ENCODE results near the gene EIF3I. TPM values are rescaled to one million over a fixed set of nuclear protein-coding genes. Genes with fewer than 3 reads are reported as not detected.

EIF3I gene
- polyA plus RNA-seq, 1 of the 3 experiments (the other 2 are of a cell fraction), result 479 TPM

DNA sequence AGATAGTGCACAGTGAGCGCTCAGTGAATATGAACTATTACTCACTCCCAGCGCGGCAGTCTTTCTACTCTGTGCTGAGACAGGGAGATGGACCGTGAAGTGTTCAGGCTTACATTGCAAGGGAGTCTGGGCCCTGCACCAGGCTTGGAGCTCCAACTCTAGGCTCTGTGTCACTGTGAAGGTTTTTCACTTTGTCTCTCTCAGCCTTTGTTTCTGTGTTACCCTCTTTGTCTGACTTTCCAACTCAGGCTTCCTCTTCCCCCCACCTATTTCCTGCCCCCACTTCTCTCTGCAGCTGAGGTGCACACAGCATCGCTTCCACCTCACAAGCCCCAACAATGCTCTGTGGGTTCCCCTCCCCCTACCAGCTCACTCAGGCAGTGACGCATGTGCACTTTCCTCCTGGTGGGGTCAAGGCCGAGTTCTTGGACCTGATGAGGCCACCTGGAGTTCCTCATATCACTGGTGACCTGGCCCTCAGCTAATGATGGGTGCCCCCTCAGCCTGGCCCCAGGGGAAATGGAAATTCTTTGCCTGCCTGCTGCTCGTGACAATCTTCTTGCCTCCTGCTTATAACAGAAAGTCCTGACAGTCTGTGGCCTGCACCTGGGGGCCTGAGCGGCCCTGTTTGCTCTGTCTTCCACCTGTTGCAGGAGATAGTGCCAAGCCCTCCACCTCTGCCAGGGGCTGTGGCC is 27.8 kb downstream of the EIF3I start (continued):
- TF ChIP-seq, protein P1, sequence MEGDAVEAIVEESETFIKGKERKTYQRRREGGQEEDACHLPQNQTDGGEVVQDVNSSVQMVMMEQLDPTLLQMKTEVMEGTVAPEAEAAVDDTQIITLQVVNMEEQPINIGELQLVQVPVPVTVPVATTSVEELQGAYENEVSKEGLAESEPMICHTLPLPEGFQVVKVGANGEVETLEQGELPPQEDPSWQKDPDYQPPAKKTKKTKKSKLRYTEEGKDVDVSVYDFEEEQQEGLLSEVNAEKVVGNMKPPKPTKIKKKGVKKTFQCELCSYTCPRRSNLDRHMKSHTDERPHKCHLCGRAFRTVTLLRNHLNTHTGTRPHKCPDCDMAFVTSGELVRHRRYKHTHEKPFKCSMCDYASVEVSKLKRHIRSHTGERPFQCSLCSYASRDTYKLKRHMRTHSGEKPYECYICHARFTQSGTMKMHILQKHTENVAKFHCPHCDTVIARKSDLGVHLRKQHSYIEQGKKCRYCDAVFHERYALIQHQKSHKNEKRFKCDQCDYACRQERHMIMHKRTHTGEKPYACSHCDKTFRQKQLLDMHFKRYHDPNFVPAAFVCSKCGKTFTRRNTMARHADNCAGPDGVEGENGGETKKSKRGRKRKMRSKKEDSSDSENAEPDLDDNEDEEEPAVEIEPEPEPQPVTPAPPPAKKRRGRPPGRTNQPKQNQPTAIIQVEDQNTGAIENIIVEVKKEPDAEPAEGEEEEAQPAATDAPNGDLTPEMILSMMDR (IDR thresholded peaks at IDR 0.05), result no peak
- TF ChIP-seq YY1 (IDR thresholded peaks at IDR 0.05; ENCODE audit: low read depth), result no peak
- TF ChIP-seq, protein P2, sequence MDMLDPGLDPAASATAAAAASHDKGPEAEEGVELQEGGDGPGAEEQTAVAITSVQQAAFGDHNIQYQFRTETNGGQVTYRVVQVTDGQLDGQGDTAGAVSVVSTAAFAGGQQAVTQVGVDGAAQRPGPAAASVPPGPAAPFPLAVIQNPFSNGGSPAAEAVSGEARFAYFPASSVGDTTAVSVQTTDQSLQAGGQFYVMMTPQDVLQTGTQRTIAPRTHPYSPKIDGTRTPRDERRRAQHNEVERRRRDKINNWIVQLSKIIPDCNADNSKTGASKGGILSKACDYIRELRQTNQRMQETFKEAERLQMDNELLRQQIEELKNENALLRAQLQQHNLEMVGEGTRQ (IDR thresholded peaks at IDR 0.05; ENCODE audit: borderline replicate concordance, low read depth, low read length), result no peak

DNA sequence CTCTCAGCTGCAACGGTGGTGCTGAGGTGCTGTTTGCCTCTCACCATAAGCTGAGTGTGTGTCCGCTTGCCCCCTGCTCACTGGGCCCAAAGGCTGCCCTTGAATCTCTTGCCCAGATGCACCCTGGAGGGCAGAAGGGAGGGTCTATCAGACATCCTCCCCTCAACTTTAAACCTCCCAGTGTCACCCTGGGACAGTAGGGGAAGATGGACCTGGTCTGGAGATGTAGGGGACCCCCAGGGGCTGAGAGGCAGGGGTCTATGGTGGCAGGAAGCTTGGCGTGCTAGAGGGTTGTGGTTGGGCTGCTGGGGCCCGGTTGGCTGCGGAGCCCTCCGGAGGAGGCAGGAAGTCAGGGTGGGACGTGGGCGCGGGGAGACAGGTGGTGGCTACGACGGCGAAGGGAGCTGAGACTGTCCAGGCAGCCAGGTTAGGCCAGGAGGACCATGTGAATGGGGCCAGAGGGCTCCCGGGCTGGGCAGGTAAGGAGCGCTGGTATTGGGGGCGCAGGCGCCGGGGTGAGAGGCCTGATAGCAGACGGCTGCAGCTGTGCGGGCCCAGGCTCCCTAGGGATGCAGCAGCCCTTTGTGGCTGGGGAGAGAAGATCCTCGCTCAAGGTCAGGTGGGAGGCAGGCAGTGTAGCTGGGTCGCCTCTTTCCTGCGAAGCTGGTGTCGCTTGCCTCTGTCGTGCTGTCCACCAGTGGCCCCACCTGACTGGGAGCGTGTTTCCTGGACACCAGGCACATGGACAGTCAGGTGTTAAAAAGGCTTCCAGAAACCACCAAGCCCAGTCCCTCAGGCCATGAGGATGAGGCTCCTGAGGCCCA is 28.9 kb downstream of the EIF3I start, which contains the start of gene LCK:
Gene LCK, plus strand, starts transcription at position 373 of the 824 bp plus-strand sequence. CDS start 23,065 bp downstream, outside the sequence.
- POLR2A ChIA-PET, result no interaction called here
- H4K20me1 ChIP-seq (ENCODE audit: insufficient read depth), result no peaks in the 10 kb centered on the region
- peaks cover 3% of the 10 kb centered on the region for H3F3A ChIP-seq (replicated peaks; ENCODE audit: insufficient read depth)
- no peaks in the 10 kb centered on the region for H3K36me3 ChIP-seq (replicated peaks in 1 of 2; ENCODE audit: control insufficient read depth in 1 of 2, insufficient read depth in 2 of 2, low read length in 1 of 2)
- no peak within 1 kb of the TSS for H3K9ac ChIP-seq
- WGBS (ENCODE audit: low lambda C conversion rate), result 98% methylated on average over 15 of the region's 25 CpGs
- TF ChIP-seq, protein P2 (IDR thresholded peaks at IDR 0.05; ENCODE audit: borderline replicate concordance, low read depth, low read length), result no peak
- no peak for TF ChIP-seq EP300 (IDR thresholded peaks at IDR 0.05; ENCODE audit: borderline replicate concordance in 1 of 2, low read depth in 1 of 2, low read length in 1 of 2)
- TF ChIP-seq CHD2 (IDR thresholded peaks at IDR 0.05; ENCODE audit: low read length, partially characterized antibody), result no peak
- TF ChIP-seq SMC3 (IDR thresholded peaks at IDR 0.05; ENCODE audit: low read depth, low read length), result no peak
- CTCF ChIA-PET, result interaction anchor here (5.4 kb wide), 1 partner anchor 35 kb away, joined by 45 read pairs; no protein-coding TSS in a partner anchor
- H3K27ac ChIP-seq (ENCODE audit: low read depth in 2 of 2, low read length in 1 of 2), result no peak within 1 kb of the TSS
- no peaks in the 10 kb centered on the region for H3K9me2 ChIP-seq
- no peaks in the 10 kb centered on the region for H3K27me3 ChIP-seq (ENCODE audit: insufficient read depth)
- no peaks in the 10 kb centered on the region for H3K79me2 ChIP-seq (ENCODE audit: insufficient read depth)
- H3K4me1 ChIP-seq (ENCODE audit: control insufficient read depth in 1 of 2, insufficient read depth in 2 of 2, low read depth in 1 of 2, low read length in 1 of 2), result peaks cover 2 to 10% of the 10 kb centered on the region in 2 experiments; a peak in 3 of 4 replicates
- H3K4me3 ChIP-seq (ENCODE audit: low read depth in 2 of 2, low read length in 1 of 2), result no peak within 1 kb of the TSS
- no peak within 1 kb of the TSS for H3K4me2 ChIP-seq
- H2AFZ ChIP-seq (ENCODE audit: low read depth), result no peak within 1 kb of the TSS
- H3K9me3 ChIP-seq, result no peaks in the 10 kb centered on the region
- no peak for DNase-seq

Data from SK-N-SH (cell line).